Measurements from ENCODE around the gene HNRNPAB. TPM values are rescaled to one million over a fixed set of nuclear protein-coding genes. Genes with fewer than 3 reads are reported as not detected.

Gene HNRNPAB
- total and polyA plus RNA-seq, 9 of the 15 experiments (the other 6 are each of a cell fraction or from before 2014, with no cell fraction given) = 34.6 to 425 (median 236) TPM

DNA sequence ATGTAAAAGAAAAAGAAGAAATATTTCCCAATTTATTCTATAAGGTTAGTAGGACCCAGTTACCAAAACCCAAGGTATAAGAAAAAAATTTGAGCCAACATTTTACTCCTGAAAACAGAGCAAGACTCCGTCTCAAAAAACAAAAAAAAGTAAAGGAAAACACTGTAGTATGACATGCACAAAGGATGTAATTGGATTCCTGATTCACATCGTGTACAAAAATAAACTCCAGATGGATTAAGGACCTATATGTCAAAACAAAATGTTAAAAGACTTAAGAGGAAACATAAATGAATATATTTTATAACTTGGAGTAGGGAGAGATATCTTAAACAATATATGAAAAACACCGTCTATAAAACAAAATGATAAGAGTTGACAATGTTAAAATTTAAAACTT is 14.5 kb downstream of the HNRNPAB start:
- no peak overlapping the region for H3K27ac ChIP-seq (ENCODE audit: extremely low read depth, low read depth, low read length)
- FAIRE-seq (no peak), ATAC-seq (no peak), DNase-seq (ENCODE audit: extremely low read depth in 1 of 4, low spot score in 3 of 4) (no peak)
- H3K9ac ChIP-seq (ENCODE audit: insufficient read depth in 1 of 2, low read depth in 2 of 2, low read length in 2 of 2) = no peak overlapping the region
- intact Hi-C loops (cut with micrococcal nuclease) (no loop called here), in situ Hi-C loops (cut with MboI) (no loop called here)
- no TSS peak for BruUV-seq (replicated peaks)
- ChIA-PET CTCF (ENCODE audit: low intra/inter-chr PET ratio) (no interaction called here), POLR2A (interaction anchor here (1.3 kb wide), 1 partner anchor 12 kb away, joined by 5 read pairs; no protein-coding TSS in a partner anchor)
- H3K9me3 ChIP-seq (replicated peaks; ENCODE audit: control insufficient read depth, insufficient read depth, low read depth, low read length) = no peaks in the 10 kb centered on the region
- peaks cover 78% of the 10 kb centered on the region; the same call in 2 of the 3 replicates for H3K36me3 ChIP-seq (ENCODE audit: control insufficient read depth, insufficient read depth, low read length)
- H3K9me1 ChIP-seq (ENCODE audit: control insufficient read depth, insufficient read depth, low read length) = peaks cover 5% of the 10 kb centered on the region
- H2AFZ ChIP-seq (ENCODE audit: low read depth, low read length) = no peak overlapping the region
- H3K27me3 ChIP-seq (ENCODE audit: control insufficient read depth in 2 of 2, insufficient read depth in 2 of 2, low read length in 2 of 2) = no peaks in the 10 kb centered on the region
- H3K4me1 ChIP-seq (replicated peaks in 1 of 2; ENCODE audit: control insufficient read depth in 2 of 2, insufficient read depth in 2 of 2, low read length in 2 of 2) = peaks cover 7 to 22% of the 10 kb centered on the region in 2 experiments; a peak in 3 of 5 replicates
- no peaks in the 10 kb centered on the region for H3K79me2 ChIP-seq (ENCODE audit: control insufficient read depth, insufficient read depth, low read length)
- no peak overlapping the region for H3K4me3 ChIP-seq
- TF ChIP-seq ELK1 (CRISPR knock-in tag; IDR thresholded peaks at IDR 0.05) = no peak
- no peak for TF ChIP-seq MTF1 (CRISPR knock-in tag; IDR thresholded peaks at IDR 0.05; ENCODE audit: borderline replicate concordance)
- no peak for TF ChIP-seq USF2 (CRISPR knock-in tag; IDR thresholded peaks at IDR 0.05)
- TF ChIP-seq ZNF699 (CRISPR knock-in tag; IDR thresholded peaks at IDR 0.05; ENCODE audit: insufficient replicate concordance) = no peak
- TF ChIP-seq MTA3 (IDR thresholded peaks at IDR 0.05; ENCODE audit: borderline replicate concordance) = no peak
- TF ChIP-seq ZNF41 (CRISPR knock-in tag; conservative IDR thresholded peaks at IDR 0.05) = no peak
- no peak for TF ChIP-seq PHF20 (IDR thresholded peaks at IDR 0.05; ENCODE audit: partially characterized antibody)
- no peak for TF ChIP-seq ELF2 (CRISPR knock-in tag; IDR thresholded peaks at IDR 0.05)
- no peak for TF ChIP-seq NUFIP1 (IDR thresholded peaks at IDR 0.05; ENCODE audit: partially characterized antibody)
- no peak for TF ChIP-seq LARP7 (IDR thresholded peaks at IDR 0.05)
- TF ChIP-seq, protein P1, sequence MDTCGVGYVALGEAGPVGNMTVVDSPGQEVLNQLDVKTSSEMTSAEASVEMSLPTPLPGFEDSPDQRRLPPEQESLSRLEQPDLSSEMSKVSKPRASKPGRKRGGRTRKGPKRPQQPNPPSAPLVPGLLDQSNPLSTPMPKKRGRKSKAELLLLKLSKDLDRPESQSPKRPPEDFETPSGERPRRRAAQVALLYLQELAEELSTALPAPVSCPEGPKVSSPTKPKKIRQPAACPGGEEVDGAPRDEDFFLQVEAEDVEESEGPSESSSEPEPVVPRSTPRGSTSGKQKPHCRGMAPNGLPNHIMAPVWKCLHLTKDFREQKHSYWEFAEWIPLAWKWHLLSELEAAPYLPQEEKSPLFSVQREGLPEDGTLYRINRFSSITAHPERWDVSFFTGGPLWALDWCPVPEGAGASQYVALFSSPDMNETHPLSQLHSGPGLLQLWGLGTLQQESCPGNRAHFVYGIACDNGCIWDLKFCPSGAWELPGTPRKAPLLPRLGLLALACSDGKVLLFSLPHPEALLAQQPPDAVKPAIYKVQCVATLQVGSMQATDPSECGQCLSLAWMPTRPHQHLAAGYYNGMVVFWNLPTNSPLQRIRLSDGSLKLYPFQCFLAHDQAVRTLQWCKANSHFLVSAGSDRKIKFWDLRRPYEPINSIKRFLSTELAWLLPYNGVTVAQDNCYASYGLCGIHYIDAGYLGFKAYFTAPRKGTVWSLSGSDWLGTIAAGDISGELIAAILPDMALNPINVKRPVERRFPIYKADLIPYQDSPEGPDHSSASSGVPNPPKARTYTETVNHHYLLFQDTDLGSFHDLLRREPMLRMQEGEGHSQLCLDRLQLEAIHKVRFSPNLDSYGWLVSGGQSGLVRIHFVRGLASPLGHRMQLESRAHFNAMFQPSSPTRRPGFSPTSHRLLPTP (IDR thresholded peaks at IDR 0.05; ENCODE audit: borderline replicate concordance, extremely low read depth, insufficient read length) = no peak
- TF ChIP-seq CREBBP (IDR thresholded peaks at IDR 0.05; ENCODE audit: low read depth, low read length) = no peak
- TF ChIP-seq ZNF217 (CRISPR knock-in tag; IDR thresholded peaks at IDR 0.05) = no peak
- no peak for TF ChIP-seq NBN (IDR thresholded peaks at IDR 0.05; ENCODE audit: low read depth)
- no peak for TF ChIP-seq BHLHE40 (IDR thresholded peaks at IDR 0.05; ENCODE audit: low read length)
- TF ChIP-seq EP300 (IDR thresholded peaks at IDR 0.05; ENCODE audit: low read length) = no peak
- H4K20me1 ChIP-seq (replicated peaks; ENCODE audit: control insufficient read depth, insufficient read depth, low read length) = peaks cover 9% of the 10 kb centered on the region
- H3K4me2 ChIP-seq (ENCODE audit: insufficient read depth, low read length) = no peak overlapping the region
- 83% methylated on average over 3 of the region's 3 CpGs for WGBS (ENCODE audit: insufficient coverage, low coverage, missing lambda C conversion rate)

Measured in K562 (cell line).